WTC11 (cell line): Measurements from ENCODE around the gene TRIP12.

Source experiments
- ARID4B ChIP-seq: sonication (generic); formaldehyde crosslinking; IDR thresholded peaks from 2 replicates; pipeline ENCODE4 v1.8.0; 2023; ENCODE audit warnings: missing genetic modification reagents, mild to moderate bottlenecking, borderline replicate concordance
- CREM ChIP-seq: sonication (generic); formaldehyde crosslinking; IDR thresholded peaks from 2 replicates; pipeline ENCODE4 v1.8.1; 2022; ENCODE audit warnings: mild to moderate bottlenecking, missing genetic modification reagents, moderate library complexity
- CTCF ChIP-seq: fragments of 200-600 bp; IDR thresholded peaks from 2 replicates; pipeline ENCODE4 v1.8.0; 2022; ENCODE audit warnings: antibody characterized with exemption
- E2F1 ChIP-seq: sonication (generic); formaldehyde crosslinking; IDR thresholded peaks from 2 replicates; pipeline ENCODE4 v1.8.0; 2022; ENCODE audit warnings: mild to moderate bottlenecking, missing genetic modification reagents
- ELF4 ChIP-seq: sonication (generic); formaldehyde crosslinking; IDR thresholded peaks from 2 replicates; pipeline ENCODE4 v1.8.1; 2022; ENCODE audit warnings: low read depth, mild to moderate bottlenecking, moderate library complexity, missing genetic modification reagents
- GTF2I ChIP-seq: fragments of 250-450 bp; sonication (Bioruptor Pico); conservative IDR thresholded peaks from 2 replicates; pipeline ENCODE4 v1.4.0; 2021; ENCODE audit warnings: mild to moderate bottlenecking
- HMGXB4 ChIP-seq: sonication (generic); formaldehyde crosslinking; IDR thresholded peaks from 2 replicates; pipeline ENCODE4 v1.8.1; 2023; ENCODE audit warnings: mild to moderate bottlenecking, moderate library complexity, missing genetic modification reagents
- IRF2 ChIP-seq: sonication (generic); formaldehyde crosslinking; IDR thresholded peaks from 2 replicates; pipeline ENCODE4 v1.8.0; 2022; ENCODE audit warnings: low read depth, missing genetic modification reagents, borderline replicate concordance
- KAT7 ChIP-seq: sonication (generic); formaldehyde crosslinking; IDR thresholded peaks from 2 replicates; pipeline ENCODE4 v1.8.1; 2023; ENCODE audit warnings: missing genetic modification reagents, mild to moderate bottlenecking, borderline replicate concordance
- MAX ChIP-seq: sonication (generic); formaldehyde crosslinking; IDR thresholded peaks from 2 replicates; pipeline ENCODE4 v1.8.0; 2022; ENCODE audit warnings: mild to moderate bottlenecking, missing genetic modification reagents
- NR3C1 ChIP-seq: sonication (generic); formaldehyde crosslinking; conservative IDR thresholded peaks from 2 replicates; pipeline ENCODE4 v1.8.1; 2023; ENCODE audit warnings: low read depth, mild to moderate bottlenecking, missing genetic modification reagents
- STAT6 ChIP-seq: sonication (generic); formaldehyde crosslinking; conservative IDR thresholded peaks from 2 replicates; pipeline ENCODE4 v1.8.1; 2023; ENCODE audit warnings: mild to moderate bottlenecking, low read depth, missing genetic modification reagents, moderate library complexity
- USF2 ChIP-seq: sonication (generic); formaldehyde crosslinking; IDR thresholded peaks from 2 replicates; pipeline ENCODE4 v1.8.1; 2023; ENCODE audit warnings: mild to moderate bottlenecking, missing genetic modification reagents, moderate library complexity
- ZNF138 ChIP-seq: sonication (generic); formaldehyde crosslinking; conservative IDR thresholded peaks from 2 replicates; pipeline ENCODE4 v1.8.1; 2022; ENCODE audit warnings: mild to moderate bottlenecking, moderate library complexity, missing genetic modification reagents

- TF ChIP-seq CTCF (no peak), ARID4B (no peak), KAT7 (no peak), NR3C1 (no peak), CREM (CRISPR knock-in tag) (no peak), ZNF138 (CRISPR knock-in tag) (no peak), STAT6 (no peak), GTF2I (CRISPR knock-in tag) (no peak), ELF4 (CRISPR knock-in tag) (no peak), USF2 (CRISPR knock-in tag) (no peak), IRF2 (CRISPR knock-in tag) (no peak), E2F1 (CRISPR knock-in tag) (no peak), MAX (CRISPR knock-in tag) (no peak), HMGXB4 (CRISPR knock-in tag) (no peak)
These were observed 48.1 kb upstream of the TRIP12 start for GRCh38 chr2:229969921-229970320.
